Measurements from ENCODE around the gene ASB6.
"Not testable (repeated sequence)": the region's sequence is repeated elsewhere in the genome, so short reads cannot be mapped to it uniquely, and the experiment has no call there.

Gene ASB6

DNA sequence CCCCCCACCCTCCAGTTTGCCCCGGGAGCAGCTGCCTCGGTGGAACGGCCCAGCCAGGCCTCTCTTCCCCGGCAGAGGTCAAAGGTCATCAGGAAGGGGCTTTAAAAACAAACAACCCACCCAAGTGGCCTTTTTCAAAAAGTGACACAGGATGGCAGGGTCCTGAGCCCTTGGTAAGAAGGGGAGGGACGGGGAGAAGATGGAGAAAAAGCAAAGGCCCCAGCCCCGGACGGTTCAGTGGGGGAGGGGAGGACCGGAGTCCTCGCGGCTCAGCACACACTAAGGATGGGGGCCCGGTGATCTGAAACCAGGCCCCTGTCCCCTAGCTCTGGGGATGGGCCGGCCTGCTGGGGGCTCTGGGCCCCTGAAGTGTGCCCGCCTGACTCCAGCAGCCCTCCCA lies 24.6 kb upstream of the ASB6 start:
- no peak for DNase-seq

- no peak for DNase-seq
Observed at GRCh38 chr9:129665814-129666520, 24.0 kb upstream of the ASB6 start.

GRCh38 chr9:129665389-129665775 lies 23.4 kb upstream of the ASB6 start, which contains the start of gene PRRX2:
TSS of gene PRRX2 (plus strand) at chr9:129665647. CDS start at chr9:129665868, 221 bp downstream.
- no peak for DNase-seq

DNA sequence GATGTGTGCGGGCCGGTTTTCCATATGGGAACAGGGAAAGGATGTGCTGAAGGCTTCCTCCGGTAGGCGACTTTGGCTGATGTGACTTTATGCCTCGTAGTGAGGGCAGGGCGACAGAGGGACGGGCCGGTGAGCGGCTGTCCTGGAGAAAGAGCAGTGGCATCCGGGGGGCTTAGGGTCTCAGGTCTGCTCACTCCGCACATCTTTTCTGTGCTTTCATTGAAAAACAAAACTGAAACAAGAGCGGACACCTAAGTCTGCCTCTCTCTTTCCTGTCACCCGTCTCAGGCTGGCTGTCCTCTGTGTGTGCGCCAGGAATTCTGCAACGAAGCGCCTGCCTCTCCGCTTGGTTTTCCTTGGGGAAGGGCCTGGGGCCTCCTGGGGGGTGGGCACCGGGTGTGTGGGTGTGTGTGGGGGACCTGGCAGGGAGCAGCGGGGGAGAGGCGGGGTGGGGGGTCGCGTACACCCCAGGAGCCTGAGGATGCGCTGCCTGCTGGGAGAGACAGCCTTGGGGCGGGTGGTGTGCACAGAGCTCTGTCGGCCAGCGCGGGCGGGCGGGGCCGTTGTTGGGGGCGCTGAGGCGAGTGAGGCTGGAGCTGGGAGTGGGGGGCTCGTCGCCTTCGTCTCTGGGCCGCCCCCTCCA lies 22.9 kb upstream of the ASB6 start:
- DNase-seq: peak; percentile 42

DNA sequence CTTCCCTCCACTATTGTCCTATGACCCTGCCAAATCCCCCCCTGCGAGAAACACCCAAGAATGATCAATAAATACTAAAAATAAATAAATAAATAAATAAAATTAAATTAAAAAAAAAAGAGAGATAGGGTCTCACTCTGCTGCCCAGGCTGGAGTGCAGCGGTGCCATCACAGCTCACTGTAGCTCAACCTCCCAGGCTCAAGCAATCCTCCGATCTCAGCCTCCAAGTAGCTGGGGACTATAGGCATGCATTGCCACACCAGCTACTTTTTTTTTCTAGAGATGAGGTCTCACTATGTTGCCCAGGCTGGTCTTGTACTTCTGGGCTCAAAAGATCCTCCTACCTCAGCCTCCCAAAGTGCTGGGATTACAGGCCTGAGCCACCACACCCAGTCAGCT lies 20.3 kb upstream of the ASB6 start:
- DNase-seq: not testable (repeated sequence)

DNA sequence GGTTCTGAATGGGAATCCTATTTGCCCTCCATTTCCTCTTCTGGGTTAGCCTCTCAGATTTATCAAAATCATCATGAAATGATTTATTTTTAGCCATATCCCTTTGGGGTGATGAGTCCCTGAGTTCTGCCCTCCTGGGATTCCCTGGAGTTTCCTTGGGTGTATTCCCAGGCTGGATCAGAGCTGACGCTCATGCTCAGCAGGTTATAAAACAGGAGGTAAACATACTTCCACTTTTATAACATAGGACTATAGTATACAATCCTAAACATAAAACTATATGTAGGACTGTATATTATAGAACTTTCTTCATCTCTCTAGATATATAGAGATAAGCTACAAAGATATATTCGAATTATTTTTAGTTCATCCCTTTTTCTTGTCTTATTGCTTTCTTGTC lies 19.1 kb upstream of the ASB6 start:
- DNase-seq: no peak

DNA sequence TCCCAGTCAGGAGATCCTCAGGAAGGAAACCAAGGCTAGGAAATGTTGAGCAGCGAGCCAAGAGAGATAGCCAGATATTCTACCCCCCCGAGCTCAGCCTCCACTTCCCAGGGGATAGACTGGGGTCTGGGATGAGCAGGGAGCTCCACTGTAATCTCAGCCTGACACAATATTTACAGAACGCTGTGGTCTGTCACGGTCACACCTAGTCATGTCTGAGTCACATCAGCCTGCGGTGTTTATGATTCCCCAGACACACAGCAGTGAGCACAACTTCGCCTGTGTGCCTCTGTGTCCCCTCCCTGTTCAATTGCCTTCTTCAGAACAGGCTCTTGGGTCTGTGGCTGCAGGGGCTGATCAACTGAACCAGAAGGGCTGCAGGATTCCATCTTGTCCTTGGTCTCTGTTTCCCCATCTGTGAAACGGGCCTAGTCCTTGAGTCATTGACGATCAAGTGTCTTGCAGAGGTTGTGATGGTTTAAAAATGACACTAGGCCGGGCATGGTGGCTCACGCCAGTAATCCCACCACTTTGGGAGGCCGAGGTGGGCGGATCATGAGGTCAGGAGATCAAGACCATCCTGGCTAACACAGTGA lies 14.9 kb upstream of the ASB6 start:
- DNase-seq: no peak

- DNase-seq: no peak
Observed at GRCh38 chr9:129655696-129656095, 13.7 kb upstream of the ASB6 start.

- no peak for DNase-seq
Observed at GRCh38 chr9:129655154-129655553, 13.2 kb upstream of the ASB6 start.

DNA sequence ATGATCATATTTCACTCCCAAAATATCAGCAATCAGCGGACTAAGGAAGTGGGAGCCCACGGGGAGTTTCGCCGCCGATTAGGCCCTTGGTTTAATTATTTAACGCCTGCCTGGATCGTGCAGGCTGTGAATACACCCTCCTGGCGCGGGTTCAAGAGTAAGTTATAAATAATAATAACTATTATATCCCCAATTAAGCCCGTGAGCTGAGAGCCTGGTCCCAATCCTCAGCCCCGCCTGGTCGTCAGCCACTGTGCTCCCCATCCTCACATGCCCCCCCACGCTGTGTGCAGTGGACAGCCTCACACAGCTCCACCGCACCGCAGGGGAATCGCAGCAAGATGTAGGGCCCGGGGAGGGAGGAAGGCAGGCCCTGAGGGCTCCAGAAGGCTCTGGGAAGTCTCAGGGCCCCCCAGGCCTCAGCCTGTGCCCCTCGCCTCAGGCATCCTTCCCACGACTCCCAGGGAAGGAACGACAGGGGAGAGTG lies 12.6 kb upstream of the ASB6 start:
- DNase-seq: no peak

GRCh38 chr9:129653823-129654553 lies 12.0 kb upstream of the ASB6 start:
- no peak for DNase-seq

DNA sequence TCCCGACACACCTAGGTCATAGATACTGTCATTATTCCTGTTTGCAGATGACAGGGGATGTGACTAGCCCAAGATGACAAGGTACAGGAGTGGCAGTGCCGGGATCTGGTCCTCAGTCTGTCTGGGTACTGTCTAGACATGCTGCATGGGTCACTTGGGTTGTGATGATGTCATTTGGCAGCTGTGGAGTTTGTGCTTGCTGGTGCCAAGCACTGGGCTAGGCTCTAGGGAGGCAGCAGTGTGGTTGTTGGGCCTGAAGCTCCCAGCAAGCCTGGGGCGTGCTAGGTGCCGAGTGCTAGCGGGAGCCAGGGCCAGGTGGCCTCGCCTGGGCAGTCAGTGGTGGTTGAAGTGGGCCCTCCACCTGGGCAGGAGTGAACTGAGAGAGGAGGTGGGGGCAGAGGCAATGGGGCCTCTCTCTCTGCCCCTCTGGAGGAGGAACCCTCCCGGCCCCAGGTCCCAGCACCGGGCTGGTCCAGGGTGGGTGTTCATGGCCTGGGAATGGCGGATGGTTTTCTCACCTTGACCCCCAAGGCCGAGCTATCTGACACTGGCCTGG lies 8.8 kb upstream of the ASB6 start:
- no peak for DNase-seq

- DNase-seq: no peak
Observed at GRCh38 chr9:129649726-129650679, 8.1 kb upstream of the ASB6 start.

DNA sequence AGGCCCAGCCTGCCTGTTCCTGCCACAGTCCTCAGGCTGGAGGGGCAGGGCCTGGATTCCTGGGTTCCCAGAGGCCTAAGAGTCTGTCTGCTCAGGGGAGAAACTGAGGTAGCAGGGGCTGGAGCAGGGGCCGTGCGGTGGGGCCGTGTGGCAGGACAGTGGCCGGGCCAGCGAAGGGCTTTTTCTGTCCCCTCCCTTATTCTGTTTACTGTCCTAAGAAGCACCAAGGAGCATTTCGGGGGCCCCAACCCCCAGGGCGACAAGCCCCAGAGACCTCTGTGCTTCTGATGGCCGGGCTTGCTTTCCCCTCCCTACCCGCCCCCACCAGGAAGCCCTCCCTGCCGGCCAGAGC lies 6.8 kb upstream of the ASB6 start:
- DNase-seq: no peak

- no peak for DNase-seq
Observed at GRCh38 chr9:129648092-129648763, 6.3 kb upstream of the ASB6 start.

GRCh38 chr9:129647635-129648034 lies 5.7 kb upstream of the ASB6 start:
- no peak for DNase-seq

- DNase-seq: no peak
Observed at GRCh38 chr9:129646654-129647053, 4.7 kb upstream of the ASB6 start.

GRCh38 chr9:129646252-129646651 lies 4.3 kb upstream of the ASB6 start:
- DNase-seq: no peak

GRCh38 chr9:129644902-129645301 lies 3.0 kb upstream of the ASB6 start:
- no peak for DNase-seq

DNA sequence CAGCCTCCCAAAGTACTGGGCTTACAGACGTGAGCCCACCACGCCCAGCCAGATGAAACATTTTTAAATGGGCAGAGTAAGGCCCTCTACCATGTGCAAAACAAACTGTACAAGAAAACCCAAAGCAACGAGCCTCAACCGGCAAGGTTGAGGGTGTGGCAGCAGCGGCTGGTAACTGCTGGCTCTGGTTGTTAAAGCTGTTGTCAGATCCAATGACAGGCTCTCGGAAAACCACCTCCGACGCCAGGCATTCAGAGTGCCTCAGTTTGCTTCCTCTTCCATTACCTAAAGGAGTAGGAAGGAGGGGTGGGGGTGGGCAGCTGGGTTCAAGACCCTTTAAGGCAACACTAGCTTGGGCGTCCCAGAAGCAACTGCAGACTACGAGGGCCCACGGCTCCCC lies 2.4 kb upstream of the ASB6 start:
- no peak for DNase-seq

- no peak for DNase-seq
Observed at GRCh38 chr9:129643706-129644105, 1.8 kb upstream of the ASB6 start.

Data from retina (tissue), 1 donor.